SU-DHL-6 (cell line): ENCODE results near the gene SETDB2.

Experiments
- CTCF ChIP-seq: fragments of 200-600 bp; sonication (generic); IDR thresholded peaks from one replicate; pipeline ENCODE4 v1.5.1; 2017; ENCODE audit warnings: antibody characterized with exemption, mild to moderate bottlenecking, low read length, moderate library complexity; ENCODE audit not compliant: insufficient read depth, poor library complexity, severe bottlenecking
- EZH2phosphoT487 ChIP-seq: fragments of 200-600 bp; sonication (generic), shearing (Covaris generic); conservative IDR thresholded peaks from 2 replicates; pipeline ENCODE4 v1.6.1; 2018; ENCODE audit warnings: mild to moderate bottlenecking, antibody characterized with exemption, low read length, moderate library complexity, mixed read lengths

DNA sequence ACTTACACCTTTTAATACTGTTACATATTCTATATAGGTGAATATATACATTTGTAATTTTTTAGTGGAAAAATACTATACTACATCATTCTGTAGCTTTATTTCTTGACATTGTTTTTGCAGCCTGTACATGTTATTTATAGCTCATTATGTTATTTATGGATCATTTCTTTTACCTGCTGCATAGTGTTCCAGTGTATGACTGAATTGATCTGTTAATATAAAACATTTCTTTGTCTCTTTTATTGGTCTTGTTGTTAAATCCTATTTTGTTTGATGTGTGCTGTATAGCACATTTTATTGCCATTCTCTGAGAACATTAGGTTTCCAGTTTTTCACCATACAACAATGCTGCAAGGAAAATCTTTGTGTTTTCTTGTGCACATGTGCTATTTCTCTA is 2.4 kb downstream of the SETDB2 start:
- no peak for TF ChIP-seq CTCF
- TF ChIP-seq EZH2phosphoT487 = no peak
